ENCODE results near the gene CNTNAP2.

The CNTNAP2 gene

DNA sequence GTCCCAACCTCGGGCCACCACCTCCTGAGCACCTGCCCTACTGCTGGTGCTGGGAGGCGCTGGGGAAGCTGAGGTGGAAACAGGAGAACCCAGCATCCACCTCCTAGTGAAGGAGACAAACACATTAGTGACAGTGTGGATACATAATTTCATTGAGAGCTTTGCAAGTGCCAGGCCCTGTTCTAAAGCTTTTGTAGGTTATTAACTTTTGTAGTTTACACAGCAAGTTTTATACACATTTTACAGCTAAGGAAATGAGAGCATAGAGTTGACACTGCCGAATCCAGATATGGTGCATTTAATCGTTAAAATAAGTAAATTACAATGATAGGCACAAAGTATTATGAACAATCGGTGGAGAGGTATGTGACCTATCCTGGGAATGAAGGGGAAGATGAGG lies 2007.9 kb downstream of the CNTNAP2 start:
- no peak for DNase-seq

DNA sequence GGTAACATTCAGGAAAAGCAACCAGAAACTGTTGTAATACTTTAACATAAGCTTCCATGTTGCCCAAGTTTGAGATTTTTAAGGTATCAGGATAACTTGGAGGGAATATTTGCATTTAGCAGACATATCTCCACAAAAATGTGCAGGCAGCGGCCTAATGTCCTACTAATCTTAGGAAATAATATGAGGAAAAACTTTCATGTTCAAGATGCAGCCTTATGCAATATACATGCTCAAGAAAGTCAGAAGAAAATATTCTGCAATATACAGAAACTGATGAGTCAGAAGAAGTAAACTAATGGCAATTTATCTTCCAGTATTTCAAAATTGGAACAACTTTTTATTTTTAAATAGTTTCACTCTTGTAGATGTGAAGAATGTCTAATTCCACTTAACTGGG lies 2010.8 kb downstream of the CNTNAP2 start:
- DNase-seq: no peak

DNA sequence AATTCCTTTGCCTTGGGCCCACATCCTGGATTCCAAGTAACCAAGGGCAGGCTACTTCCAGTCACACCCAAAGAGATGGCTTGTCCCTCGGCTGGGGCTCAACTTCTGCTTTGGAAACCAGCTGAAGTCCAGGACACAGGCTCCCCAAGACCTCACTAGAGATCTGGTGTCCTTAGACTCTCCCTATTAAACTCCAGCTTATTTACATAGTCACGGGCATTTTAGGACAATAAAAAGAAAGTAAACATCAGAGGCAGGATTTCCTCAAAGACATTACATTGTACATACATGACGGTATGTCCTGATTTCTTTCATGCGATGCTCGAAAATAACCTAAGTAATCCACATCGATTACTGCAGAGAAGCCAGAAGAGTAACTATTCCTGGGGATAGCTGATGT lies 2012.4 kb downstream of the CNTNAP2 start:
- DNase-seq: no peak

DNA sequence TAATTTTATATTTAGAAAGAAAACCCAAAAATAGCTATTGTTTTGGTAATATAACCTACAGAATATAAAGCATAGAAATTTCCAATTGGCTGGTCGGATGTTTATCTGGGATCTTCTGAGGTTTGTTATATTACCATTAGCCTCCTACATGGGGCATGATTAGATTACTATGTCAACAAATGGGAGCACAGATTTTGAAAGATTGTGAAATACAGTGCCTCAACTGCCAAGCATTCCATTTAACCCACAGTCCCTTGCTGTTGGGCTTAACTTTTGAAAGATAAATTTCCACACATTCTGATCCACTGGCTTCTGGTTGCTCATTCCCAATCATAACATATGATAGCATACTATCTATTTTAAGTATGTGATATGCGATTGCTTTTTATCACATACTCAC lies 2018.5 kb downstream of the CNTNAP2 start:
- DNase-seq: no peak

- DNase-seq: no peak
Measured at GRCh38 chr7:148135997-148136396, 2019.4 kb downstream of the CNTNAP2 start.

DNA sequence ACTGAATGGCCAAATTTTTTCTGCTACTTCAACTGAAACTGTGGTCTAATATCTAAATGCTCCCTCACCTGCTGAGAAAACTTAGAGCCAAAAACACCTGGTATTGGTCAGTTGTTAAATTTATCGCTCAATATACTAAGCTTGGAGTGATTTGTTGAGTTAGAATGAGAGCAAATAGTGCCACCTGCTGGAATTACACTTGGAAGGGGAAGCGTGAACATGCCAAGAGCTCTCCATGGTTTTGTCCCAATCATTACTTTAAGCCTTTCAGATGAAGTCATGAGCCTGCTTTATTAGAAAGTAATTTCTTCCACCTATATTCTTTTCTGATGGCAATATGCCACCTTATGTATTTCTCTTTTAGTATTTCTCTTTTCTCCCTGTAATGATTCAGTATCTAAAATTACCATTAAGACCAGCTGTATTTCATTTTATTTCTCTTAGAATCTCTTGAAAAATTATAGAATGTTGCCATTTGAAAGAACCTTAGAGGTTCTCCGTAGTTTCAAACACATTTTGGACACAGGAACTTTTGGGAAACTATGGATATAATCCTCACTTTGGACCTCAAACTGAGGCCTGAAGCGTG lies 2026.2 kb downstream of the CNTNAP2 start:
- DNase-seq: peak; percentile 46 to 56 (median 48)

DNA sequence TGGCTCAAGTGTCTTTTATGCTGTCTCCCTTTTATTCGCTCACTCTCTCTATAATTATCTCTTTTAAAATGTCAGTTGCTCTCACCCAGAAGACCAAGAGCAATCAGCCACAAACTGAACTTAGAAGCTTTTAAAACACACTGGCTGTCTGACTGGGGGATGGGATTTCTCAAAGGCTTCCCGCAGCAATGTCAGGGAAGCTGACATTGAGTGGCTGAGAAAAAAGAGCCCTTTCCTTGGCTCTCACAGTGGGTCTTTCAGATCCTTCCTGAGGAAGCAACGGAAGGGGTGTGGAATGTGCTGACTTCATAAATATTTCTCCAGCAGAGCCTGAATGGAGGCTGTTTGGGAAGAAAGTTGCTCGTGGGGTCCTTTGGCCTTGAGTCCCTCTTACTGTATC lies 2028.2 kb downstream of the CNTNAP2 start:
- no peak for DNase-seq

DNA sequence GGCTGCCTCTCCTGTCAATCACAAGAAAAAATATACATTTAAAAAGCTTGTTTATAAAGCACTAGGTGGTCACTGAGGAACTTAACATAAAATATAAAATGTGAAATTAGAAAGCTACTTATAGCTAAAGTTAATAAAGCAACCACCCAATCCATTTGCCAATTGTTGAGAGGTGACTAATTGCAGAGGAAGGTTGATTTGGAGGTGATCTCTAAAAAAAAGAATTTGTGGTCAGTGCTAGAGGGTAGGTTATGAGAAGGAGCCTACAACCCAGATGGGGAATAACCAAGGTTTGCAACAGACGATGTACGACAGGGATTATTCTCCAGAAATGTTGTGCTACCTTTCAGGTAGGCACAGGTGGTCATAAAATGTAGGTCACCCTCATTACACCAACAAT lies 2029.7 kb downstream of the CNTNAP2 start:
- no peak for DNase-seq

GRCh38 chr7:148147438-148147837 lies 2030.8 kb downstream of the CNTNAP2 start:
- DNase-seq: no peak

- no peak for DNase-seq
Measured at GRCh38 chr7:148148456-148148855, 2031.9 kb downstream of the CNTNAP2 start.

- no peak for DNase-seq
Measured at GRCh38 chr7:148149730-148150129, 2033.1 kb downstream of the CNTNAP2 start.

- no peak for DNase-seq
Measured at GRCh38 chr7:148151778-148152177, 2035.2 kb downstream of the CNTNAP2 start.

GRCh38 chr7:148153616-148154284 lies 2037.1 kb downstream of the CNTNAP2 start:
- DNase-seq: no peak

DNA sequence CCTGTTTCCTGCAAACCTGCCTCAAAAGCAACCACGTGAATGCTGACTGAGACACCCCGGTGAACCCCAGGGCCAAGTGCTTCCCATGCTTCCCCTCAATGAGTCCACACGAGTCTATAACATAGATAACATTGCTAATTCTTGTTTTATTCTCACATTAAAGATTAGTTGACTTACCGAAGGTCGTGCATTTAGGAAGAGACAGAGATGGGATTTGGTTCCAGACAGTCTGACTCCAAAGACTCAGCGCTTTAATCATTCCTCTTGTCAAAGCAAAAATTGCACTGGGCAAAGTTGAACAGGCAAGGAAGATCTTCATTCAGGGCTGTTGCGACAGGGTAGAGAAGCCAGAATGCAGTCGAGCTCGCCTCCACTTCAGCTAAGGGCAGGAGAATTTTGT lies 2038.4 kb downstream of the CNTNAP2 start:
- DNase-seq: no peak

DNA sequence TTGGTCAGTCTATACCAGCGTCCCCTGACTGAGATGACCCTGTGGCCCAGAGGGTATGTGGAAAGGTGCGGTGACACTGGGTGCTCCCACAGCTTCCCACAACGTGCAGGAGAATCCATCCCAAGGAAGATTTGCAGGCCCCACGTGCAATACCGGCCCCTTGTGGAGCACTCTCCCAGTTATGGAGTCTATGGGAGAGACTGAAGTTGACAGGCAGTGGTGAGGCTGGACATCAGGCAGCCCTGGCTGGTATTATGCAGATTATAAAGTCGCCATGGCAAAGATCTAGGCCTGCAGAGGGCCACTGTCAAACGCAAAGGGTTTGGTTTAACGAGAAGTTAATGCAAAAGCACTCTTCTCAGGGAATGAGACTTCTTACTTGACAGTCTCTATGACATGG lies 2039.2 kb downstream of the CNTNAP2 start:
- no peak for DNase-seq

DNA sequence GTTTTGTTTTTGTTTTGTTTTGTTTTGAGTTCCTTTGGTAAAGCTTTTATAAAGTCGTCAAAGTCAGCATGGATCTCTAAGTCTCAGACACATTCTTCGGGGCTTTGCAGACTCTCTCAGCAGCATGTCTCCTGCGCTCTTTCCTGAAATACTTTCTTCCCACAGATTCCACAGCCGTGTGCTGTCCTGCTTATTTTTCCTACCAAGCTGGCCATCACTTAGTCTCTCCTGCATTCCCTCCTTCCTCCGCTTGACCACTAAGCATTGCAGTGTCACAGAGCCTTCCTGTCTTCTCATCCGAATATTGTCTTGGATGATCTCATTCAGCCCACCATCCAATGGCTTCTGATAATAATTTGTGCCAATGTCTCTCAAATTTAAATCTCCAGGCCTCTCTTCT lies 2039.6 kb downstream of the CNTNAP2 start:
- DNase-seq: no peak

DNA sequence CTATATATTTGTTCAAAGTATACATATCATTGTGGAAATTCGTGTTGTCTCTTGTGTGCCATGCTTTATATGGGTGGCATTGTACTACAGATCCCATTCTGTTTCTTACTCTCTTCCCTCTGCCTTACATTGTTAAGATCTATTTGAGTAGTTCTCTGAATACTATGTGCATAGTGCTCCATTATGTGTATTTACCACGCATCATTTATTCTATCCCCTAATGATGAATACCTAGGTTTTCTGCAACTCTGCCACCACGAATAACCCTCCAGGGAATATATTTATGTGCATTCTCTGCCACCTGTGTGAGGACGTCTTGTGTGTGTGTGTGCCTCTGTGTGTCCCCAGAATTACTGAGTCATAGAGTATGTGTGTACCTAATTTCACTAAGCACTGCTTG lies 2042.7 kb downstream of the CNTNAP2 start:
- no peak for DNase-seq

GRCh38 chr7:148161776-148162175 lies 2045.2 kb downstream of the CNTNAP2 start:
- no peak for DNase-seq

DNA sequence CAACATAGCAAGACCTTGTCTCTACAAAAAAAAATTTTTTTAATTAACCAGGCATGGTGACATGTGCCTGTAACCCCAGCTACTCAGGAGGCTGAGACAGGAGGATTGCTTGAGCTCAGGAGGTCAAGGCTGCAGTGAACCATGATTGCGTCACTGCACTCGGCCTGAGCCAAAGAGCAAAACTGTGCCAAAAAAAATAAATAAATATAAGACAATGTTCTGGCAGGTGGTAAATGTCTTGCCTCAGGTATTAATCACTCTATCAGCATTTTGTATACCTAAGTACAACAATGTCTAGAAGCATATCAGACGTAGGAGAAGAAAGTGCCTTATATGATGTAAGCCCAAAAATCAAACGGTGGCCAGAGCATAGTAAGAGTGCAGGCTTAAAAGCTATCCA lies 2046.2 kb downstream of the CNTNAP2 start:
- no peak for DNase-seq

GRCh38 chr7:148163246-148163645 lies 2046.6 kb downstream of the CNTNAP2 start:
- no peak for DNase-seq

DNA sequence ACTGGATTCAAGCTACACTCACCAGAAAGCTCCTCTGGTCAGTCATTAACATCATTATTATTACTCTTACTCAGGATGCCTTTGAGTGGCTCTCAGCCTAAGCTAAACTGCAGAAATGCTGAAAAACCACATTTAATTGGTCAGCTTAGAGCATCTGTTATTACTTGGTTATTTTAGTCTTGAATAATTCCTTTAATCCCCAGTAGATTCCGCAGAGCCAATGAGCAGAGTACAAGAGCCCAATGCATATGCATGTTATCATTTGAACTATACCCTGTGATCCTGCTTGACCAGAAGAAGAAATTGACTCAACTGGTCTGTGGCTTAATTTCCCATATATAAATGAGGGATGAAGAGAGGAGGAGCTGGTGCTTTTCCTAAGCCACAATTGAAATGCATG lies 2056.3 kb downstream of the CNTNAP2 start:
- DNase-seq: no peak

GRCh38 chr7:148173369-148173768 lies 2056.8 kb downstream of the CNTNAP2 start:
- no peak for DNase-seq

DNA sequence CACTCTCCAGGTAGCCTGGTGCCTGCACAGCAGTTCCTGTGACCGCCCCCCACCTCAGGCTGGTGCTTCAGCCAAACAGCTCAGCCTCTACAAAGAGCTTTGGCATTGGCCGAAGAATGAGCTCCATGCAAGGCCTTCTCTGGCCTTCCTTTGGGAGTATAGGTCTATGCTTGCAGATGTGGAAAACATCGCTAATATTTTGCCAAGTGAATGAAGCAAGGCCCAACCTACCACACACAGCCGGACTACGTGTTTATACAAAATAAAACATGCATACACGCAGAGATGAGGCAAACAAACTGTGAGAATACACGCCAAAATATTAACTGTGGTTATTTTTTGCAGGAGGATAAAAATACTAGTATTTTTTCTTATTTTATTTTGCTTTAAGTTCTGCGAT lies 2057.8 kb downstream of the CNTNAP2 start:
- DNase-seq: no peak

DNA sequence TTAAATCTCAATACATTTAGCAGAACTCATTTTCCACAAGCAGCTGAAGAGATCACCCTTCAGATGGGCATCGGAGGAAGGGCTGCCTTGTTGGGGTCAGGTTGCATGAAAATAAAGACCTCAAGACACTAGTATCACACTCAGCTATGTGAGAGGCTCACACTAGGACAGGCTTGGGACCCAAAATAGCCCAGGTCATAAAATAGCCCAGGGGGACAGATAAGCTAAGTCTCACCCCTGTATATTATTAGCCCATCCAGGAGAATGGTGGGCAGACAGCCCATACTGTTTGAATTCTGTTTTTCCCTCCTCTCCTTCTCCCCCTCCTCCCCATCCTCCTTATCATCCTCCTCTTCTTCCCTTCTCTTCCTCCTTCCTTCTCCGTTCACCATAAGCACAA lies 2058.9 kb downstream of the CNTNAP2 start:
- DNase-seq: no peak

- no peak for DNase-seq
Measured at GRCh38 chr7:148177972-148178371, 2061.4 kb downstream of the CNTNAP2 start.

All from suppressor macrophage (primary cell).